Measurements from ENCODE around the gene BCL7C. TPM values are rescaled to one million over a fixed set of nuclear protein-coding genes. Genes with fewer than 3 reads are reported as not detected.
A peak's percentile ranks its signal among the peaks of the same experiment; 100 is the strongest.

Gene BCL7C
- total and polyA plus RNA-seq, 2 of the 13 experiments (the other 11 are each of a cell fraction or from before 2014, with no cell fraction given), result 17.7 to 33.8 TPM

DNA sequence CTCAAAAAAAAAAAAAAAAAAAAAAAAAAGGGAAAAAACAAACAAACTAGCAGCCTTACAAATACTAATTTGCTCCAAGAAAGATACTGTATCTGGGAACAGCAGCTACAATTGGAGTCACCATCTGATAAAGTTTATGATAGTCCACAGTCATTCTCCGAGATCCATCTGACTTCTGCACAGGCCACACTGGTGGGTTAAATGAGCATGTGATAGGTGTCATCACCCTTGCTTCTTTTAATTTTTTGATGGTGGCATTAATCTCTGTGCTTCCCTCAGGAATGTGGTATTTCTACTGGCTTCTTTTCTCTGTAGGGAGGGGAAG, 49.6 kb downstream of the BCL7C start:
- Histone ChIP-seq H3K9ac (ENCODE audit: insufficient read depth, low read depth, low read length) (no peak overlapping the region), H3K4me3 (replicated peaks in 1 of 3; ENCODE audit: insufficient read depth in 1 of 3, low read depth in 2 of 3, low read length in 3 of 3) (no peak overlapping the region; a peak in 1 of 6 replicates), H3K27me3 (ENCODE audit: control insufficient read depth in 1 of 2, insufficient read depth in 2 of 2, low read length in 2 of 2) (no peaks in the 10 kb centered on the region), H3K4me2 (ENCODE audit: low read depth, low read length) (peak overlapping the region; percentile 87), H2AFZ (ENCODE audit: low read length) (no peak overlapping the region), H3K36me3 (replicated peaks in 1 of 2; ENCODE audit: control insufficient read depth in 1 of 2, insufficient read depth in 2 of 2, low read length in 2 of 2) (no peaks in the 10 kb centered on the region), H3K27ac (ENCODE audit: extremely low read length, insufficient read depth, low read length) (no peak overlapping the region), H3K79me2 (ENCODE audit: insufficient read depth, low read length) (no peaks in the 10 kb centered on the region), H4K20me1 (ENCODE audit: insufficient read depth, low read length) (no peaks in the 10 kb centered on the region), H3K9me3 (ENCODE audit: low read length) (no peaks in the 10 kb centered on the region), H3K4me1 (ENCODE audit: insufficient read depth, low read length) (peaks cover 39% of the 10 kb centered on the region)
- in situ Hi-C loops (cut with HindIII; ENCODE audit: extremely low pct_ligation_motif_present, low pct_unique_long_range_greater_than_20kb), result loop anchor here (5.0 to 10.0 kb wide), 2 partner anchors 50 to 78 kb away; partner anchors contain the start of genes BCL7C, CTF1 and FBXL19
- FAIRE-seq, result no peak
- intact Hi-C loops (cut with micrococcal nuclease; ENCODE audit: unreplicated experiment), result loop anchor here (1.0 to 2.0 kb wide), 5 partner anchors 30 to 77 kb away; partner anchors contain the start of gene BCL7C
- ChIA-PET POLR2A (interaction anchor here (0.7 to 3.0 kb wide), 23 partner anchors 10 to 110 kb away, joined by 3 to 67 read pairs (median 8); partner anchors contain the start of genes CTF1, FBXL19, PHKG2 and ZNF629), CTCF (ENCODE audit: low intra/inter-chr PET ratio, low total read pairs) (interaction anchor here (0.7 to 2.7 kb wide), 7 partner anchors 30 to 77 kb away, joined by 3 to 25 read pairs (median 5); partner anchors contain the start of gene BCL7C)
- no TSS peak for BruUV-seq (replicated peaks)
- no peak for ATAC-seq
- TF ChIP-seq ZNF850 (CRISPR knock-in tag; conservative IDR thresholded peaks at IDR 0.05), result 0 out of 2 replicates have a peak, but pooled peaks have one; percentile 12
- no peak for TF ChIP-seq CREB1 (IDR thresholded peaks at IDR 0.05)
- 0 out of 2 replicates have a peak, but pooled peaks have one; percentile 9 for TF ChIP-seq CREB1 (CRISPR knock-in tag; IDR thresholded peaks at IDR 0.05)
- 0 out of 2 replicates have a peak, but pooled peaks have one; percentile 26 for TF ChIP-seq SP4 (CRISPR knock-in tag; IDR thresholded peaks at IDR 0.05)
- TF ChIP-seq, protein P1, sequence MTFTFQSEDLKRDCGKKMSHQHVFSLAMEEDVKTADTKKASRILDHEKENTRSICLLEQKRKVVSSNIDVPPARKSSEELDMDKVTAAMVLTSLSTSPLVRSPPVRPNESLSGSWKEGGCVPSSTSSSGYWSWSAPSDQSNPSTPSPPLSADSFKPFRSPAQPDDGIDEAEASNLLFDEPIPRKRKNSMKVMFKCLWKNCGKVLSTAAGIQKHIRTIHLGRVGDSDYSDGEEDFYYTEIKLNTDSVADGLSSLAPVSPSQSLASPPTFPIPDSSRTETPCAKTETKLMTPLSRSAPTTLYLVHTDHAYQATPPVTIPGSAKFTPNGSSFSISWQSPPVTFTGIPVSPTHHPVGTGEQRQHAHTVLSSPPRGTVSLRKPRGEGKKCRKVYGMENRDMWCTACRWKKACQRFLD (CRISPR knock-in tag; IDR thresholded peaks at IDR 0.05; ENCODE audit: borderline replicate concordance), result peak; percentile 3; the same call in 1 of the 2 replicates
- no peak for TF ChIP-seq MXI1 (IDR thresholded peaks at IDR 0.05; ENCODE audit: borderline replicate concordance, low read depth, low read length)
- no peak for TF ChIP-seq ZNF251 (CRISPR knock-in tag; IDR thresholded peaks at IDR 0.05)
- no peak for TF ChIP-seq KLF11 (CRISPR knock-in tag; IDR thresholded peaks at IDR 0.05)
- DNase-seq (ENCODE audit: low spot score), result no peak
- 3% methylated on average over 1 of the region's 1 CpG for WGBS (ENCODE audit: low lambda C conversion rate)

Measured in HepG2 (cell line).